IPS-15b (cell line): ENCODE data around the gene PRKN.
"Not testable (repeated sequence)": the region's sequence is repeated elsewhere in the genome, so short reads cannot be mapped to it uniquely, and the experiment has no call there.

Source experiments
- H3K27me3 ChIP-seq: one replicate; pipeline ENCODE4 v1.6.1; 2013; ENCODE audit warnings: low read length; ENCODE audit not compliant: control insufficient read depth, insufficient read depth
- H3K36me3 ChIP-seq: one replicate; pipeline ENCODE4 v1.6.1; 2013; ENCODE audit warnings: low read length; ENCODE audit not compliant: control insufficient read depth, insufficient read depth
- H3K4me1 ChIP-seq: one replicate; pipeline ENCODE4 v1.6.1; 2013; ENCODE audit warnings: mild to moderate bottlenecking, low read length; ENCODE audit not compliant: control insufficient read depth, insufficient read depth
- H3K4me3 ChIP-seq: one replicate; pipeline ENCODE4 v1.5.1; 2013; ENCODE audit warnings: low read depth, low read length
- H3K9ac ChIP-seq: one replicate; pipeline ENCODE4 v1.6.1; 2013; ENCODE audit warnings: low read depth, mild to moderate bottlenecking, low read length
- H3K9me3 ChIP-seq: one replicate; pipeline ENCODE4 v1.6.1; 2013; ENCODE audit warnings: mild to moderate bottlenecking, low read length; ENCODE audit not compliant: control insufficient read depth, insufficient read depth

The PRKN gene

DNA sequence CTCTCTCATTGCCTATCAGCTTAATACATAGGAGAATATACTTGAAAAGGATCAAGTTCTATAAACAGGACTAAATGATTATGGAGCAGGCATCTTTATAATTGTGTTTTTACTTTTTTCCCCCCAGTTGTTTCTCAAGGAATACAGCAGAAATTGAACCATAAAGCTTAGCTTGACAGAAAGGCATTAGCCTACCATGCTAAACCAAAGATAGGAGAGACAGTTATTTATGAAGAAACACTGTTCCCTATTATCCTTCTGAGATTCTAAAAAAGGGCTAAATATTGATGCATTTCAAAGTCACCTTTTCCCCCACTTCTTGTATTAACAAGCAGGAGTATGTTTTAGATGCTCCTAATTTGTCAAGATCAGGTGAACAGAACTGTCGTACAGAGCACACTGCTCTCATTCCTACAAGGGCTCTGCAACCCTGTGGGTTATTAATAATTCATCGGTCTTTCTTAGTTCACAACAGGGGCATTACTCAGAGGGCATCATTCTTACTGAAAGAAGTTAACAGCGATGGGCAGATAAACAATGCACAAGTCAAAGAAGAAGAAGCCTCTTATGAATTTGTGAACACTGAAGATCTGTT is 38.7 kb downstream of the PRKN start:
- peaks cover 8% of the 10 kb centered on the region for H3K4me1 ChIP-seq
- H3K9me3 ChIP-seq: no peaks in the 10 kb centered on the region
- H3K4me3 ChIP-seq: no peak overlapping the region
- H3K9ac ChIP-seq: no peak overlapping the region
- H3K36me3 ChIP-seq: no peaks in the 10 kb centered on the region
- no peaks in the 10 kb centered on the region for H3K27me3 ChIP-seq

DNA sequence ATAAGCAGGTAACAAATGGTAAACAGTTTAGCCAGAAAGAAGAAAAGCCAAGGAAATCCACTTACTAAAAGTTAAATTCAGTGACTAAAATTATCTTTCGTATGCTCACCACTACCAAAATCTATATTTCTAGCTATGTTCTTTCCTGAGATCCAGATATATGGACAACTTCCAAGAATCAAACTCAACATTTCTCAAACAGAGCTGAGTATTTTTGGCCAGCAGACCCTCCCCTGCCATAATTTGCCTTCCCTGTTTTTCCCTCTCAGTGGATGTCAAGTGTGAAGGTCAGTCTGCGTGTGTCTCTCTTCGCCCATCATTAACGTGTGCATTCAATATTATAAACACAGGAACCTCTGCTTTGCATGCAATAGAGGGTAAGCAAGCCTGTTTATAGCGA is 42.0 kb downstream of the PRKN start:
- Histone ChIP-seq H3K9ac (no peak overlapping the region), H3K9me3 (no peaks in the 10 kb centered on the region), H3K27me3 (no peaks in the 10 kb centered on the region), H3K4me1 (peaks cover 8% of the 10 kb centered on the region), H3K36me3 (no peaks in the 10 kb centered on the region), H3K4me3 (no peak overlapping the region)

DNA sequence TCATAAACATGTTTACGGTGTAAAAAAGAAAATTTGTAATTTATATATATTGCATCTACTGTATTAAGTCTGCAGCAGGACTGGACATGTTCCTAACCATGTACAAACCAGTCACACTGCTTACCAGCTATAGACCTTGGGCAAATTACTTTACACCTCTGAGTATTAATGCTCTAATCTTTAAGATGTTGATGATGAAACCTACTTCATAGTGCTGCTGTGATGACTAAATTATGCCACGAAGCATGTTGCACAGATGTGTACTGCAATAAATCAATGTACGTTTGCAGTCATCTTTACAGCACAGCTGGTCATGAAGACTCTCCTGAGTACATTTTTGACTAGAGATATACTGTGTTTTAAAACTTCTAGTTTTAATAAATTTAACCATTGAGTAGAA is 42.6 kb downstream of the PRKN start:
- no peaks in the 10 kb centered on the region for H3K27me3 ChIP-seq

DNA sequence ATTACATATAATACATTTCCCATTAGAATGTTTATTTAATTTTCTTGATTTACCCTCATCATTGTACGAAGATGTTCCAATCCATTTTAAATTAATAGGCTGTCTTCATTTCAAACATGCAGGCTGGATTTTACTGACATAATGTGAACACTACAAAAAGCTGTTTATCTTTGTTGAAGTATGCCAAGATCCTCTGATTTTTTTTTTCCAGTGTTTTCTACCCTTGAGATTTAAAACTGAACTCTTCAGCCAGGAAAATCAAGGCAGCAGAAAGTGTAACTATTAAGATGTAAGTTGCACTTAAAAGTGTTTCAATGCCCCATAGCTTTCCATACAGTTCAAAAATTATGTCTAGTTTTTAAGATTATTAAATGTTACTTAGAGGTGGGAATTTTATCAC is 43.5 kb downstream of the PRKN start:
- no peak overlapping the region for H3K9ac ChIP-seq
- H3K27me3 ChIP-seq: no peaks in the 10 kb centered on the region
- no peak overlapping the region for H3K4me3 ChIP-seq
- H3K36me3 ChIP-seq: no peaks in the 10 kb centered on the region
- no peaks in the 10 kb centered on the region for H3K9me3 ChIP-seq
- no peaks in the 10 kb centered on the region for H3K4me1 ChIP-seq

More for the DNA sequence above, 42.6 kb downstream of the PRKN start:
- no peak overlapping the region for H3K9ac ChIP-seq
- no peaks in the 10 kb centered on the region for H3K36me3 ChIP-seq
- no peaks in the 10 kb centered on the region for H3K9me3 ChIP-seq
- H3K4me1 ChIP-seq: peaks cover 8% of the 10 kb centered on the region
- no peak overlapping the region for H3K4me3 ChIP-seq

GRCh38 chr6:162683135-162683534 is 44.4 kb downstream of the PRKN start:
- H3K9me3 ChIP-seq: no peaks in the 10 kb centered on the region
- no peak overlapping the region for H3K9ac ChIP-seq
- no peak overlapping the region for H3K4me3 ChIP-seq
- H3K4me1 ChIP-seq: no peaks in the 10 kb centered on the region
- no peaks in the 10 kb centered on the region for H3K36me3 ChIP-seq
- no peaks in the 10 kb centered on the region for H3K27me3 ChIP-seq

GRCh38 chr6:162681447-162681846 is 46.1 kb downstream of the PRKN start:
- Histone ChIP-seq H3K9ac (no peak overlapping the region), H3K4me1 (no peaks in the 10 kb centered on the region), H3K4me3 (no peak overlapping the region), H3K27me3 (no peaks in the 10 kb centered on the region), H3K9me3 (no peaks in the 10 kb centered on the region), H3K36me3 (no peaks in the 10 kb centered on the region)

- H3K9ac ChIP-seq: no peak overlapping the region
These were observed 46.7 kb downstream of the PRKN start for GRCh38 chr6:162680871-162681270.

GRCh38 chr6:162680367-162680766 is 47.2 kb downstream of the PRKN start:
- H3K9me3 ChIP-seq: no peaks in the 10 kb centered on the region
- H3K36me3 ChIP-seq: no peaks in the 10 kb centered on the region
- H3K27me3 ChIP-seq: no peaks in the 10 kb centered on the region
- no peak overlapping the region for H3K9ac ChIP-seq
- no peaks in the 10 kb centered on the region for H3K4me1 ChIP-seq
- H3K4me3 ChIP-seq: no peak overlapping the region

More at GRCh38 chr6:162680871-162681270, 46.7 kb downstream of the PRKN start:
- Histone ChIP-seq H3K27me3 (no peaks in the 10 kb centered on the region), H3K4me1 (no peaks in the 10 kb centered on the region), H3K36me3 (no peaks in the 10 kb centered on the region), H3K4me3 (no peak overlapping the region), H3K9me3 (no peaks in the 10 kb centered on the region)

GRCh38 chr6:162679681-162680080 is 47.9 kb downstream of the PRKN start:
- no peaks in the 10 kb centered on the region for H3K4me1 ChIP-seq
- no peaks in the 10 kb centered on the region for H3K9me3 ChIP-seq

DNA sequence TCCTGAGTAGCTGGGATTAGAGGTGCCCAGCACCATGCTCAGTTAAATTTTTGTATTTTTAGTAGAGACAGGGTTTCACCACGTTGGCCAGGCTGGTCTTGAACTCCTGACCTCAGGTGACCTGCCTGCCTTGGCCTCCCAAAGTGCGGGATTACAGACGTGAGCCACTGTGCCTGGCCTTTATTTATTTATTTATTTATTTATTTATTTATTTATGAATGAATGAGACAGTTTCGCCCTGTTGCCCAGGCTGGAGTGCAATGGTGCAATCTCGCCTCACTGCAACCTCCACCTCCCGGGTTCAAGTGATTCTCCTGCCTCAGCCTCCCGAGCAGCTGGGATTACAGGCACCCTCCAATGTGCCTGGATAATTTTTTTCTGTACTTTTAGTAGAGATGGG is 48.7 kb downstream of the PRKN start:
- not testable (repeated sequence) for H3K4me3 ChIP-seq, H3K9me3 ChIP-seq, H3K9ac ChIP-seq, H3K4me1 ChIP-seq, H3K36me3 ChIP-seq, H3K27me3 ChIP-seq

More at GRCh38 chr6:162679681-162680080, 47.9 kb downstream of the PRKN start:
- no peaks in the 10 kb centered on the region for H3K36me3 ChIP-seq
- H3K9ac ChIP-seq: no peak overlapping the region
- no peak overlapping the region for H3K4me3 ChIP-seq
- no peaks in the 10 kb centered on the region for H3K27me3 ChIP-seq

- H3K9ac ChIP-seq: no peak overlapping the region
- H3K36me3 ChIP-seq: no peaks in the 10 kb centered on the region
- no peaks in the 10 kb centered on the region for H3K4me1 ChIP-seq
- H3K9me3 ChIP-seq: no peaks in the 10 kb centered on the region
- no peaks in the 10 kb centered on the region for H3K27me3 ChIP-seq
- H3K4me3 ChIP-seq: no peak overlapping the region
These were observed 52.1 kb downstream of the PRKN start for GRCh38 chr6:162675503-162675902.

DNA sequence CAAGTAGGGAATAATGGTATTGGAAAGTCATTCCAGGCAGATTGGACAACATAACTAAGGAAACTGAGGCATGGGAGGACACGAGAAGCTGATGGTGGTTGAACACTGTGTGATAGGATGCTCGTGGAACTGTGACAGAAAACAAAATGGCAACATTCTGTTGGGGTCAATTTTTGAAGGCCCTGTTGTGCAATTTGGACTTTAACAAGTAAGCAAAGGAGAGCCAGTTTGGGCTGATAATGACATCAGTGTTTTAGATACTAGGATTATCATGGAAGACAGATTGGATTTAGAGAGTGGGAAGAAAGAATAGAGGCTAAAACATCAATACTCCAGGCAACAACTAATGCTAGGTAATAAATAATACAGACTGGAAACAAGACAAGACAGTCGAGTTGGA is 53.1 kb downstream of the PRKN start:
- Histone ChIP-seq H3K27me3 (no peaks in the 10 kb centered on the region), H3K9me3 (no peaks in the 10 kb centered on the region), H3K9ac (no peak overlapping the region), H3K36me3 (no peaks in the 10 kb centered on the region), H3K4me3 (no peak overlapping the region), H3K4me1 (no peaks in the 10 kb centered on the region)
